Uterine smooth muscle cell (primary cell): ENCODE results near the gene MRPL52. TPM values are rescaled to one million over a fixed set of nuclear protein-coding genes. Genes with fewer than 3 reads are reported as not detected.

Experiments
- total RNA-seq: library from RNA; depleted of rRNA; stranded (reverse); fragments of >200 nt; gene quantifications from 2 replicates; pipeline ENCODE4 v1.2.3, GENCODE V29; 2014

The MRPL52 gene
- total RNA-seq, result 41.7 and 64.5 TPM in 2 replicates

DNA sequence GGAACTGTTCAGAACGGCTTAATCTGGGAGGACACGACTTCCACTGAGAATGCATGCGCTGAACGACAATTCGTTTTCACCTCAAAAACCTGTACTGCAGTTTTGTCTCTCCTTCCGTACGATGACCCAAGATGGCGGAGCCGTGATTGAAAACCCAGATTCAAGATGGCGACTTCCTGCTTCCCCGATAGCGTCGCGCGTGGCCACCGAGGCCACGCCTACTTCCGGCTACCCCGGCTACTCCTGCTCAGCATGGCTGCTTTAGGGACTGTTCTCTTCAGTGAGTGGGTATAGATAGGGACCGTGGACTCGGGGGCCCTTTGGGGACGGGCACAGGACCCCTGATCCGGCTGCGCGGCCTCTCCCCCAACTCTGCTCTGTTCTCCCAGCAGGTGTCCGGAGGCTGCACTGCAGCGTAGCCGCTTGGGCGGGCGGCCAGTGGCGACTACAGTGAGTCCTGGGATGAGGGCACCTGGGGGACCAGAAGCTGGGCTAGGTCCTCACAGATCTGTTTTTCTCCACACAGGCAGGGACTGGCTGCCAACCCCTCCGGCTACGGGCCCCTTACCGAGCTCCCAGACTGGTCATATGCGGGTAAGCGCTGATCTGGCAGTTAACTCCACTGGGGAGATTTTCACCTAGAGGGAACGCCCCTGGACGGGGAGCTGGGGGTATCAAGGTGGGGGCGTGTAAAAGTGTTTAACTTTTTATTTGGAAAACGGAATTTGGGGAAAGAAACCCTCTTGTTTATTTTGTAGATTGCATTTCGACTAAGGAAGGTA, at the start of gene MRPL52:
MRPL52 (plus strand) TSS at position 227 of the 782 bp plus-strand sequence; CDS start at position 253, 26 bp downstream.

DNA sequence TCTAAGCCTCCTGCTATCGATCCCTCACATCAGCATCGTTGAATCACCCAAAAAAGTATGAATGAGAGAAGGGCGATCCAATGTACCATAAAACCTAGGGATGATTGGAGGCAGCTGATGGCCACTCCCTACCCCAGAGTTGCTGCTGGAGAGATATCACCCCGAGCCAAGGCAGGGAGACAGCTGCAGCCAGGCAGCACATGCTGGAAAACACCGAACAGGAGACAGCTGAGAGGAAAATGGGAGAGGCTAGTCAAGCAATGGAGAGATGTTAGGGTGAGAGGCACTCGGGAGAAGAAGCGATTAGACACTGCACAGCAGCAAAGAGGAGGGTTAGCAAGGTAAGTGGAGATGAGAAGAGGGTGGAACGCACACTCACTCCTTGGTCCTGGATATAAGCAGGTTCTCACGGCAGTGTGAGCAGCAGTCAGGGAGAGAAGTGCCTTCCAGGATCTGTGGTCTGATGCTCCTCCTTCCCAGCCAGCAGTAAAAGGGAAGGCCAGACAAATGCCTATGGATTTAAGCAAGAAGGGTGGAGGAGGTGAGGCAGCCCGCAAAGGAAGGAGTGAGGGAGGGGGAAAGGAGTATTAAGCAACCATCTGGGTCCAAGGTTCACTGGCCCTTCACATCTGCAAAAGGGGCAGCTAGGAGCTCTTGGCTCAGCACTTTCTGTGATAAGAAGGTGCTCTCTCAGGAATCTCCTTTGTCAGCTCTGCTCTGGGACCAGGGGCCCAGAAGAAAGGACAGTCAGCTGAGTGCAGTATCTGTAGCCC, 14.6 kb upstream of the MRPL52 start, which contains the start of gene SLC7A7:
SLC7A7 (minus strand) TSS at position 495 of the 773 bp plus-strand sequence. CDS start 2,037 bp downstream, outside the sequence.

DNA sequence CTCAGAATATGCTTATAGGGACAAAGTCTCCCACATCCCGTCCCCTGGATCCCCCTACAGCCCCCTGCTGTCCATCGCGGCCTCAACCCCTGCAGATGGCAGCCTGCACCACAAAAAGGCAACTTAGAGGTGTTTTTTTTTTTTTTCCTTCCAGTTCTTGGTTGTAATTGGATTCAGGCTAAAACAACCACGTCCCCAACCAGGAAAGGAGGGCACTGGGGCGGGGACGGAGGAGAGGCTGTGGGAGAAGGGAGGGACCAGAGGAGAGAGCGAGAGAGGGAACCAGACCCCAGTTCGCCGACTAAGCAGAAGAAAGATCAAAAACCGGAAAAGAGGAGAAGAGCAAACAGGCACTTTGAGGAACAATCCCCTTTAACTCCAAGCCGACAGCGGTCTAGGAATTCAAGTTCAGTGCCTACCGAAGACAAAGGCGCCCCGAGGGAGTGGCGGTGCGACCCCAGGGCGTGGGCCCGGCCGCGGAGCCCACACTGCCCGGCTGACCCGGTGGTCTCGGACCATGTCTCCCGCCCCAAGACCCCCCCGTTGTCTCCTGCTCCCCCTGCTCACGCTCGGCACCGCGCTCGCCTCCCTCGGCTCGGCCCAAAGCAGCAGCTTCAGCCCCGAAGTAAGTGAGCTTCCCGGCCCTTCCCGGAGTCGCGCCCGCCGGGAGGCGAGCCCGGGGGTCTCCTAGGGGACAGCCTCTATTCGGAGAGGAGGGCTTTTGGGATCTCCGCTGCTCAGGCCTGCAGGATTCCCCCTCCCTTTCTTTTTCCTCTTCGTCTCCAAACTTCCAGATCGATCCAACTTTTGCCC, 6.8 kb downstream of the MRPL52 start, which contains the start of gene MMP14:
MMP14 (plus strand) TSS at position 285 of the 813 bp plus-strand sequence; CDS start at position 518, 233 bp downstream.

DNA sequence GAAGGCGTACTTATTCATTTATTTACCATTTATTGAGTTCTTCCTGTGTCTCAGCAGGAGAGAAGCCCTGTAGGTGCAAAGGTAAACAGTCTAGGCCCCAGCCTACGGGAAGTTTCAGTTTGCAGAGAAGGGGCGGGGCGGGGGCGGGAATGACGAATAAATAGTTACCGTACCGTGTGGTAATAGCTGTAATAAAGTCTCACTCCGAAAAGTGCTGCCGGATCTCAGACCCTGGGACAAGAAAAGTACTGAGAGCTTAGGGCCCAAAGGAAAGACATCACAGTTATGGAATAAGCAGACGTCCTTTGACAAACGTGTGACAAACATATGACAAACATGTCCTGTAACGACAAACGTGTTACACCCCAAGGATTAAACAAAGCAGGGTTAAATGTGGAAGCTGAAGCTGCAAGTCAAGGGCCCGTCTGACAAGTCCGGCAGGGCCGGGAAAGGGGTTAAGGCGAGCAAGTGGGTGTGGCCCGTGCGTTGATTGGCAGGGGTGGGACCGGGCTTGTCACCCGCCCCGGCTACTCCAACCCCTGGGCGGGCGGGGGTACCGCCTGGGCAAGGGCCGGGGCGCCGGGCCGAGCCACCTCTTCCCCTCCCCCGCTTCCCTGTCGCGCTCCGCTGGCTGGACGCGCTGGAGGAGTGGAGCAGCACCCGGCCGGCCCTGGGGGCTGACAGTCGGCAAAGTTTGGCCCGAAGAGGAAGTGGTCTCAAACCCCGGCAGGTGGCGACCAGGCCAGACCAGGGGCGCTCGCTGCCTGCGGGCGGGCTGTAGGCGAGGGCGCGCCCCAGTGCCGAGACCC, 41.7 kb downstream of the MRPL52 start, which contains the start of gene LRP10:
LRP10 (plus strand) TSS at position 517 of the 809 bp plus-strand sequence. CDS start 564 bp downstream, outside the sequence.

DNA sequence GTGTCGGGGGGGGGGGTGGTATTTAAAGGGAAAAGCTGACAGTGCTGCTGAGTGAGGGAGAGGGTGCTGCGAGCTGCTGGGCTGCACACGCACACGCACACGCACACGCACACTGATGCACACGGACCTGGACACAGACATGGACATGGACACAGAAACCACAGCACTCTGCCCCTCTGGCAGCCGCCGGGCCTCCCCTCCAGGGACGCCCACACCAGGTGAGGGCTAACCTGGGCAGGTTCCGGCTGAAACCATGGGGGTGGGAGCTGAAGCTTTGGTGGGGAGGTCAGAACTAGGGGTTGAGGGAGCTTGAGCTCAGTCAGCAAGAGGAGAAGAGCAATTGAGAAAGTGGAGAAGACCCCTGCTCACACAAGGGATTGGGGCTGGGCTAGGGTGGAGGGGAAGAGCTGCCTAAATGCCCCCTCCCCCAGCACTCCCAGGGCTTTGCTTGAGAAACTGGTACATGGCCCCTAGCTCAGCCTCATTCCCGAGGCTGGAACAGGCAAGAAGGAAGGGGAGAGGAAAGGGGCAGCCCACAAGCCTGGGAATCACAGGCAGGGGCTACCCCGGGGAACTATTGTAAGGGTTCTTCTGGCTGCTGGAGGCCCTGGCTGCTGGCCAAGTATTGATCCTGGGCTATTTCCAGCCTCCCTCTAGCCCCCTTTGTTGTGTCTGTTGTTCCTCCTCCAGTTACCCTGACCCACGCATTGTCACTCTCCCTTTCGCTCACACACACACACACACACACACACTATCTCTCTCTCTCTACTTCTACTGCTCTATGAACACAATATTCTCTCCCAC, 53.7 kb downstream of the MRPL52 start, which contains the start of gene REM2:
REM2 (plus strand) TSS at position 50 of the 804 bp plus-strand sequence; CDS start at position 116, 66 bp downstream.

Other genes with a start within 250 kb of the MRPL52 start
- 205 and 233 TPM in 2 replicates for gene DAD1, start 240.7 kb upstream of the MRPL52 start, total RNA-seq
- gene ABHD4, start 231.6 kb upstream of the MRPL52 start, total RNA-seq, result 15.4 and 35.7 TPM in 2 replicates
- not detected in 2 replicates for gene OR6J1, start 185.5 kb upstream of the MRPL52 start, total RNA-seq
- 31.2 and 35.9 TPM in 2 replicates for gene OXA1L, start 63.2 kb upstream of the MRPL52 start, total RNA-seq
- gene SLC7A7, start 14.5 kb upstream of the MRPL52 start, total RNA-seq, result 1.3 and 2.9 TPM in 2 replicates
- gene MMP14, start 6.7 kb downstream of the MRPL52 start, total RNA-seq, result 519 and 576 TPM in 2 replicates
- 48.4 and 69.1 TPM in 2 replicates for gene LRP10, start 41.9 kb downstream of the MRPL52 start, total RNA-seq
- gene REM2, start 53.3 kb downstream of the MRPL52 start, total RNA-seq, result 0.12 and 0.22 TPM in 2 replicates
- 70.1 and 82.8 TPM in 2 replicates for gene RBM23, start 89.3 kb downstream of the MRPL52 start, total RNA-seq
- gene PRMT5, start 99.5 kb downstream of the MRPL52 start, total RNA-seq, result 73.1 and 88.4 TPM in 2 replicates
- gene HAUS4, start 127.2 kb downstream of the MRPL52 start, total RNA-seq, result 33.9 and 47.9 TPM in 2 replicates
- 30.9 and 65.7 TPM in 2 replicates for gene AJUBA, start 152.7 kb downstream of the MRPL52 start, total RNA-seq
- gene C14orf93, start 180.3 kb downstream of the MRPL52 start, total RNA-seq, result 8.0 and 10.0 TPM in 2 replicates
- 189 and 247 TPM in 2 replicates for gene PSMB5, start 205.0 kb downstream of the MRPL52 start, total RNA-seq
- gene PSMB11, start 212.3 kb downstream of the MRPL52 start, total RNA-seq, result not detected in 2 replicates
- 6.1 and 12.2 TPM in 2 replicates for gene CDH24, start 227.6 kb downstream of the MRPL52 start, total RNA-seq